Esophagus muscularis mucosa (tissue), 4 donors: ENCODE data around the gene RPUSD1.

Source experiments
- EP300 ChIP-seq: sonication (generic); formaldehyde crosslinking; IDR thresholded peaks from one replicate; pipeline ENCODE4 v1.6.1; 2017; ENCODE audit warnings: antibody characterized with exemption
- POLR2A ChIP-seq: fragments of 450-650 bp; IDR thresholded peaks from one replicate; pipeline ENCODE4 v1.6.1; 2017; ENCODE audit warnings: antibody characterized with exemption, moderate library complexity, mild to moderate bottlenecking, low read depth
- POLR2AphosphoS5 ChIP-seq, 2 donors: sonication (generic); formaldehyde crosslinking; IDR thresholded peaks; one replicate each; pipeline ENCODE4 v1.6.1; 2017; ENCODE audit warnings: antibody characterized with exemption in 2 of 2
- TF ChIP-seq, protein P1 (sequence below), 3 experiments: fragments of 200-600 bp in 2 of 3; fragments of 450-650 bp in 1 of 3; sonication (generic) in 2 of 3; IDR thresholded peaks; one replicate each; pipeline ENCODE4 v1.5.1; 2017 to 2019; ENCODE audit warnings: antibody characterized with exemption in 3 of 3, mild to moderate bottlenecking in 2 of 3, moderate library complexity in 1 of 3

- TF ChIP-seq POLR2AphosphoS5 (IDR thresholded peaks at IDR 0.05) (no peak), POLR2A (no peak), EP300 (no peak)
- TF ChIP-seq, protein P1, sequence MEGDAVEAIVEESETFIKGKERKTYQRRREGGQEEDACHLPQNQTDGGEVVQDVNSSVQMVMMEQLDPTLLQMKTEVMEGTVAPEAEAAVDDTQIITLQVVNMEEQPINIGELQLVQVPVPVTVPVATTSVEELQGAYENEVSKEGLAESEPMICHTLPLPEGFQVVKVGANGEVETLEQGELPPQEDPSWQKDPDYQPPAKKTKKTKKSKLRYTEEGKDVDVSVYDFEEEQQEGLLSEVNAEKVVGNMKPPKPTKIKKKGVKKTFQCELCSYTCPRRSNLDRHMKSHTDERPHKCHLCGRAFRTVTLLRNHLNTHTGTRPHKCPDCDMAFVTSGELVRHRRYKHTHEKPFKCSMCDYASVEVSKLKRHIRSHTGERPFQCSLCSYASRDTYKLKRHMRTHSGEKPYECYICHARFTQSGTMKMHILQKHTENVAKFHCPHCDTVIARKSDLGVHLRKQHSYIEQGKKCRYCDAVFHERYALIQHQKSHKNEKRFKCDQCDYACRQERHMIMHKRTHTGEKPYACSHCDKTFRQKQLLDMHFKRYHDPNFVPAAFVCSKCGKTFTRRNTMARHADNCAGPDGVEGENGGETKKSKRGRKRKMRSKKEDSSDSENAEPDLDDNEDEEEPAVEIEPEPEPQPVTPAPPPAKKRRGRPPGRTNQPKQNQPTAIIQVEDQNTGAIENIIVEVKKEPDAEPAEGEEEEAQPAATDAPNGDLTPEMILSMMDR (IDR thresholded peaks at IDR 0.05), result no peak
These were observed 36.2 kb downstream of the RPUSD1 start for GRCh38 chr16:752007-752312.
